Gastroesophageal sphincter (tissue), 3 donors: ENCODE data around the gene REEP6.

Source experiments
- EP300 ChIP-seq: sonication (generic); formaldehyde crosslinking; IDR thresholded peaks from one replicate; pipeline ENCODE4 v1.6.1; 2017; ENCODE audit warnings: antibody characterized with exemption, mild to moderate bottlenecking
- POLR2A ChIP-seq, 2 donors: fragments of 450-650 bp; IDR thresholded peaks; one replicate each; pipeline ENCODE4 v1.6.1; 2017; ENCODE audit warnings: antibody characterized with exemption in 2 of 2, mild to moderate bottlenecking in 2 of 2, moderate library complexity in 1 of 2
- POLR2AphosphoS5 ChIP-seq: sonication (generic); formaldehyde crosslinking; IDR thresholded peaks from one replicate; pipeline ENCODE4 v1.6.1; 2017; ENCODE audit warnings: antibody characterized with exemption
- TF ChIP-seq, protein P1 (sequence below), 4 experiments: fragments of 200-600 bp in 2 of 4; fragments of 450-650 bp in 2 of 4; sonication (generic) in 1 of 4; IDR thresholded peaks; one replicate each; pipeline ENCODE4 v1.5.1; 2017 to 2019; ENCODE audit warnings: antibody characterized with exemption in 4 of 4, mild to moderate bottlenecking in 2 of 4, moderate library complexity in 2 of 4

DNA sequence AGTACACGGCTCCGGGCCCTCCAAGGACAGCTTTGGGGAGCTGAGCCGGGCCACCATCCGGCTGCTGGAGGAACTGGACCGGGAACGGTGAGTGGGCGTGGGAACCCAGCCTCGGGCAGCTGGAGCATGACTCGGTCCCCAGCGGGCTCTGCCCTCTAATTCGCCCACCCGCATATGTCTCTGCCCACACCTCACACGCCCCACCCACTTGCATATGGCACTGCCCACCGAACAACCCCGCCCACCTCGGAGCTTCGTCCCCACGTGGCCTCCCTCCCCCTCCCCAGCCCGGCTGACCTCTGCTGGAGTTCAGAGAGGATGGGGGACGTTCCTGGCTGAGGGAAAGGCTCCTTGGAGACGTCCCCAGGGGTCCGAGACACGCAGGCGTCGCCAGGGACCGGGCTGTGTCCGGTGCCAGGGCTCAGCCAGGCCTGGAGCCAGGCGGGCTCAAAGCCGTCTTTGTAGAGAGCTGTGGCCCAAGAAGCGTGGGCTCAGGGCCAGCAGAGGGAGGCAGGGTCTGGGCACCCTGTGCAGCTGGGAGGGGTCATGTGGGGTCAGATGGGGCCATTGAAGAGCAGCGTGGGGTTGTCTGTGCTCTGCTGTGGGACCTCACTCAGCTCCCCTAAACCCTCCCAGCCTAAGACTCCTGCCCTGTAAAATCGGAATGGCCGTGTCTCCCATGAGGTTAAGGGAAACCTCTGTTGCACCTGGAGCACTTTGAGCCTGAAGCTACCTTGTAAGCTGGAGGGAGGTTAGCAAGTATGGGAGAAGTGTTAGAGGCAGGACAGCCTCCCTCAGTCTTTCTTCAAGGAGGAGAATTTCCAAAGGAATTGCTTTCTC, 37.2 kb upstream of the REEP6 start:
- TF ChIP-seq, protein P1, sequence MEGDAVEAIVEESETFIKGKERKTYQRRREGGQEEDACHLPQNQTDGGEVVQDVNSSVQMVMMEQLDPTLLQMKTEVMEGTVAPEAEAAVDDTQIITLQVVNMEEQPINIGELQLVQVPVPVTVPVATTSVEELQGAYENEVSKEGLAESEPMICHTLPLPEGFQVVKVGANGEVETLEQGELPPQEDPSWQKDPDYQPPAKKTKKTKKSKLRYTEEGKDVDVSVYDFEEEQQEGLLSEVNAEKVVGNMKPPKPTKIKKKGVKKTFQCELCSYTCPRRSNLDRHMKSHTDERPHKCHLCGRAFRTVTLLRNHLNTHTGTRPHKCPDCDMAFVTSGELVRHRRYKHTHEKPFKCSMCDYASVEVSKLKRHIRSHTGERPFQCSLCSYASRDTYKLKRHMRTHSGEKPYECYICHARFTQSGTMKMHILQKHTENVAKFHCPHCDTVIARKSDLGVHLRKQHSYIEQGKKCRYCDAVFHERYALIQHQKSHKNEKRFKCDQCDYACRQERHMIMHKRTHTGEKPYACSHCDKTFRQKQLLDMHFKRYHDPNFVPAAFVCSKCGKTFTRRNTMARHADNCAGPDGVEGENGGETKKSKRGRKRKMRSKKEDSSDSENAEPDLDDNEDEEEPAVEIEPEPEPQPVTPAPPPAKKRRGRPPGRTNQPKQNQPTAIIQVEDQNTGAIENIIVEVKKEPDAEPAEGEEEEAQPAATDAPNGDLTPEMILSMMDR (IDR thresholded peaks at IDR 0.05), result no peak
- TF ChIP-seq POLR2A (IDR thresholded peaks at IDR 0.05) (no peak), EP300 (no peak), POLR2AphosphoS5 (no peak)
